ENCODE results near the gene RUSC2.
"Not testable (repeated sequence)": the region's sequence is repeated elsewhere in the genome, so short reads cannot be mapped to it uniquely, and the experiment has no call there.

The RUSC2 gene

DNA sequence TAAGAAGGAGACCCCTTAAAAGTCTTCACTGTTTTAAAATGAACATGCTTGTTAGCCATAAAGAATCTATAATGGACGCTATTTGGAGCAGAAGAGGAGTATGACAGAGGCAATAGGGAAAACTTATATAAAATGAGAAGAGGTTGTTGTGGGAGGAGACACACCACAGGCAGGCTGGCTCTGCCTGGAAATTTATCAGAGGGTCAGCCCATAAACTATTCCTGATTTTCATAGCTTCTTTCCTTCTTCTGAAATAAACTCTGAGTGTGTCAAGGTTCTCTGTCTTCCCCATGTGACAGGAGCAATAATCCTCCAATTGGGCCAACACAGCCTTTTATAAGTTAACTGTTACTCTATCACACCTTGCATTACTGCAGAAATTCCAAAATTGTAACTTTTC lies 19.6 kb upstream of the RUSC2 start:
- DNase-seq (ENCODE audit: low read depth): no peak
- TF ChIP-seq, protein P1, sequence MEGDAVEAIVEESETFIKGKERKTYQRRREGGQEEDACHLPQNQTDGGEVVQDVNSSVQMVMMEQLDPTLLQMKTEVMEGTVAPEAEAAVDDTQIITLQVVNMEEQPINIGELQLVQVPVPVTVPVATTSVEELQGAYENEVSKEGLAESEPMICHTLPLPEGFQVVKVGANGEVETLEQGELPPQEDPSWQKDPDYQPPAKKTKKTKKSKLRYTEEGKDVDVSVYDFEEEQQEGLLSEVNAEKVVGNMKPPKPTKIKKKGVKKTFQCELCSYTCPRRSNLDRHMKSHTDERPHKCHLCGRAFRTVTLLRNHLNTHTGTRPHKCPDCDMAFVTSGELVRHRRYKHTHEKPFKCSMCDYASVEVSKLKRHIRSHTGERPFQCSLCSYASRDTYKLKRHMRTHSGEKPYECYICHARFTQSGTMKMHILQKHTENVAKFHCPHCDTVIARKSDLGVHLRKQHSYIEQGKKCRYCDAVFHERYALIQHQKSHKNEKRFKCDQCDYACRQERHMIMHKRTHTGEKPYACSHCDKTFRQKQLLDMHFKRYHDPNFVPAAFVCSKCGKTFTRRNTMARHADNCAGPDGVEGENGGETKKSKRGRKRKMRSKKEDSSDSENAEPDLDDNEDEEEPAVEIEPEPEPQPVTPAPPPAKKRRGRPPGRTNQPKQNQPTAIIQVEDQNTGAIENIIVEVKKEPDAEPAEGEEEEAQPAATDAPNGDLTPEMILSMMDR (IDR thresholded peaks at IDR 0.05; ENCODE audit: control insufficient read depth, insufficient read depth, low read depth, low read length, missing control alignments): no peak
- no peak overlapping the region for H3K4me3 ChIP-seq (ENCODE audit: control insufficient read depth, low read depth, low read length)

DNA sequence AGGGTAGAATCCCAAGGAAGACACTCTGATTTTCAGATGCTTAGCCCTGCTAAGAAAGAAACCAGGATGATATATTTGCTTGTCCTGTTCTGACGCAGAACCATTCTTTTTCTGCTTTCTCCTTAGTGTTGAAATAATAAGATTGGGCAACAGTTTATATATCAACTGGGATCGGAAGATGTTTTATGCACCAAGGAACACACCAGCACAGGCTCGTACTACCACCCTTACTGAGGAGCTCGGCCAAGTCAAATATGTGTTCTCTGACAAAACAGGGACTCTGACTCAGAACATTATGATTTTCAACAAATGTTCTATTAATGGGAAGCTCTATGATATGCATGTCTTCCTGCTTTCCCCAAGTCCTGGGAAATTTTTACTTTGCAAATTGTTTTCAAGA lies 19.0 kb upstream of the RUSC2 start:
- no peak overlapping the region for H3K4me3 ChIP-seq (ENCODE audit: control insufficient read depth, low read depth, low read length)
- peak; percentile 88 for DNase-seq (ENCODE audit: low read depth)
- TF ChIP-seq, protein P1 (IDR thresholded peaks at IDR 0.05; ENCODE audit: control insufficient read depth, insufficient read depth, low read depth, low read length, missing control alignments): no peak

DNA sequence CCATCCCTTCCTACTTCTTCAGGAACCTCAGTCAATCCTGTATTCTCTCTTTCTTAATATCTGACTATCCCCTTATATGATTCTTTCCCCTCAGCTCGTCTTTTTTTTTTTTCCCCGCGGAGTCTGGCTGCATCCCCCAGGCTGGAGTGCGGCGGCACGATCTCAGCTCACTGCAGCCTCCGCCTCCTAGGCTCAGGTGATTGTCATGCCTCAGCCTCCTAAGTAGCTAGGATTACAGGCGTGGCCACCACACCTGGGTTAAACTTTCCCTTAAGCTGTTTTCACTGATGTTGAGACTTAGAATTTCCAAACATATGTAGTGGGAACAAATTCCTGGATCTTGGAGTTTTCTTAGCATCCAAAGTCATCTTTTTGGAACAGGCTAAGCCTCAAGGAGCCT lies 13.3 kb upstream of the RUSC2 start:
- TF ChIP-seq, protein P1 (IDR thresholded peaks at IDR 0.05; ENCODE audit: control insufficient read depth, insufficient read depth, low read depth, low read length, missing control alignments): no peak
- H3K4me3 ChIP-seq (ENCODE audit: control insufficient read depth, low read depth, low read length): no peak overlapping the region
- no peak for DNase-seq (ENCODE audit: low read depth)

DNA sequence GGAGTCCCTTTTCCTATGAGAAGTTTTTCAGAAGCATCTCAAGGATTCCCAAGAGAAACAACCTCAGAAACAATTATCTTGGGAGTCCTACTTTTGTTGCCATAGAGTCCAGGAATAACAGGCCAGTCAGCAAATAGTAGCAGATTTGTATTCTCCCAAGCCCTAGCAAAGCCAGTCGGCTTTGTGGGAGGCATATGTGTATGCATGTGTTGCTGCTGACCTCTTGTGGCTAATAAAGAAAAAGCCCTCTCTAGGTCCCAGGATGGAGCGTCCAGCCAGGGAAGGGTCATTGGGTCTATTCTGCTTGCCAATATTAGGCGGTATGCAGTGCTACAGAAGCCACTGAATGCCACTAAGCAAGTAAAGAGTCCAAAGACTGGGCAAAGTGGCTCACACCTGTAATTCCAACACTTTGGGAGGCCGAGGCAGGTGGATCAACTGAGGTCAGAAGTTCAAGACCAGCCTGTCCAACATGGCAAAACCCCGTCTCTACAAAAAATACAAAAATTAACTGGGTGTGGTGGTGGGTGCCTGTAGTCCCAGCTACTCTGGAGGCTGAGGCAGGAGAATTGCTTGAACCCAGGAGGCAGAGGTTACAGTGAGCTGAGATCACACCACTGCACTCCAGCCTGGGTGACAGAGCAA lies 12.6 kb upstream of the RUSC2 start:
- DNase-seq (ENCODE audit: low read depth): peak; percentile 73
- not testable (repeated sequence) for H3K4me3 ChIP-seq (ENCODE audit: control insufficient read depth, low read depth, low read length)
- TF ChIP-seq, protein P1 (IDR thresholded peaks at IDR 0.05; ENCODE audit: control insufficient read depth, insufficient read depth, low read depth, low read length, missing control alignments): peak; percentile 89

DNA sequence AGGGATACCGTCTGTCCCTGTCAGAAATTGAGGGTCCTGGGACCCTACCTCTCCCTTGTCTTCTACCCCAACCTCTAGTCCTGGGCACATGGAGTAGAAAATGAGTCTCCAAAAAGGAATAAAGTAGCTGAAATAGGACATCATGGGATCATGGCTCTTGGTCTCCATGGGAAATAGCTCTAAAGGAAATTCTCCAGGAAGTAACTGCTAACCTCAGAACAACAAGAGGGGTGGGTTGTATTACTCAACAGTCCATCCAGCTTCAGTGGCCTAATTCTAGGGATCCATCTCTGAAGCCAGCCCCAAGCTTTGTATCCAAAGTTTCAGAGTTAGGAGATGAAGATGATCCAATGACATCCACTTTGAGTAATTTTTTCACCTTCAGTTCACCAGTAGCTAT lies 11.0 kb upstream of the RUSC2 start:
- TF ChIP-seq, protein P1 (IDR thresholded peaks at IDR 0.05; ENCODE audit: control insufficient read depth, insufficient read depth, low read depth, low read length, missing control alignments): no peak
- no peak for DNase-seq (ENCODE audit: low read depth)
- H3K4me3 ChIP-seq (ENCODE audit: control insufficient read depth, low read depth, low read length): no peak overlapping the region

DNA sequence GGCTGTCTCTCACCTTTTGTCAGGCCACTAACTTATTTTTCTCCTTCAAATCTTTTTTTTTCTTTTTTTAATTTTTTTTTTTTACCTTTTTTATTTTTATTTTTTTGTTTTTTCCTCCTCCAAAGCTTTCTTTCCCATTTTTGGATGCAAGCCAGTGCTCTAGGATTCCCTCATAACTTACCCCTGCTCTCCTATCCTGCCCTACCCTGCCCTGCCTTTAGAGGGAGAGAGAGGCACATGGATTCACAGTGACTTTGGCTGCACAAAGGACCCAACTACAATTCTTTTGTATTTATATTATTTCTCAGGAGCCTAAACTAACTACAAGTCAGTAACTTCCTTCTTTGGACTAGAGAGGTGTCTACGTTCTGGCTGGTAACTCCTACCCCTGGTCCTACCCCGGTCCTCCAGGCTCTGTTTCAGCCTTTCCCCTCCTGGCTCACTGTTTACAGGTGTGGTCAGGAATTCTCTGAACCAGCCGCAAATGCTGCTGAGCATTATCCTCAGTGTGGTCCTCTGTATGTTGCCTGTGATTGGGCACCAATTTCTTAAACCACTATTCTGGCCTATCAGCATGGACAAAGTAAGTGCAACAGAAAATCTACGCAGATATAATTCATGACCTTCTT lies 8.4 kb upstream of the RUSC2 start:
- no peak for DNase-seq (ENCODE audit: low read depth)
- TF ChIP-seq, protein P1 (IDR thresholded peaks at IDR 0.05; ENCODE audit: control insufficient read depth, insufficient read depth, low read depth, low read length, missing control alignments): peak; percentile 78
- no peak overlapping the region for H3K4me3 ChIP-seq (ENCODE audit: control insufficient read depth, low read depth, low read length)
